OCI-M2 (cell line): Measurements from ENCODE around the gene KBTBD8.

Experiments
- DNase-seq: peaks from one replicate; lab custom pipeline; 2025; ENCODE audit not compliant: unreplicated experiment; lab: John Stamatoyannopoulos, UW

Gene KBTBD8

DNA sequence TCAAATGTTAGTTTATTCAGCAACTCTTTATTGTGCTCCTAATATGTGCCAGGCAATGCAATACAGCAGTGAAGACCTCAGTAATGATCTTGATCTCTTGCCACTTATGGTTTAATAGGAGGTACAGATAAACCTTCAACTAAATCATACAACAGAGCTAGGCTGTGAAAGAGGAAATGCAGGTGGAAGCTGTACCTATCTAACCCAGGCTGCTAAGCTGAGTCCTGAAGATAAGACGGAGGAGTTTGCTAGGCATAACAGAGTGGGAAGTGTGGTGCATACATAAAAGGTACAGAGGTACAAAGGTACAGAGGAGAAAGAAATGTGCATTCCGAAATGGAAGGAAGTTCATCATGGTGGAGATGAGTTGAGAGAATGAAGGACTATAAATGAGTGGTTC is 35.0 kb downstream of the KBTBD8 start:
- DNase-seq, result no peak

DNA sequence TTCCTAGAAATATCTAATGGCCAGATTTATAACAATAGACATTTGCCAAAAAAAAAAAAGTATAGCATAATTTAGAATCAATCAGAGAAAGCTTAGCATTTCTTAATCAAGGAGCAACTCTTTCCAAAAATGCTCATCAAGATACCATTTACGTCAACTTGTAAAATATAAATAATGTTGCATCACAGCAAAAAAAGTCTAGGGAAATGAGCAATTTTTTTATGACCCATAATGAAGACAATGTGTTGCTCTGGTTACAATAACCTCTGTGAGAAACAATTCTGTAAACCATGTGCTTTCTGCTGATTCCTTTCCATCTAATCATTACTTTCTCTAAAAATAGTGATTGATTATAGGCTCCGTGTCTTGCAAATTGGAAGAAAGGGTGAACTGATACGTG is 36.3 kb downstream of the KBTBD8 start:
- no peak for DNase-seq

DNA sequence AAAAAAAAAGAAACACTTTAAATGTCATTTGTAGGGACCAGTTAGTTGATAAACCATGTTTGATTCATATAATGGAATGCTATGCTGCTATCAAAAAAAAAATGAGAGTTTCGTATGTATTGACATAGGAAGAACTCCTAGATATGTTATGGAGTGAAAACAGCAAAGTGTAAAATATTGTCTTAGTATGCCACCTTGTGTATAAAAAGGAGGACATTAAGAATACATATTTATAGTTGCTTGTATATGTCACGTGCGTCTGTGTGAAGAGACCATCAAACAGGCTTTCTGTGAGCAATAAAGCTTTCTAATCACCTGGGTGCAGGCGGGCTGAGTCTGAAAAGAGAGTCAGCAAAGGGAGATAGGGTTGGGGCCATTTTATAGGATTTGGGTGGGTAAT is 39.5 kb downstream of the KBTBD8 start:
- no peak for DNase-seq

DNA sequence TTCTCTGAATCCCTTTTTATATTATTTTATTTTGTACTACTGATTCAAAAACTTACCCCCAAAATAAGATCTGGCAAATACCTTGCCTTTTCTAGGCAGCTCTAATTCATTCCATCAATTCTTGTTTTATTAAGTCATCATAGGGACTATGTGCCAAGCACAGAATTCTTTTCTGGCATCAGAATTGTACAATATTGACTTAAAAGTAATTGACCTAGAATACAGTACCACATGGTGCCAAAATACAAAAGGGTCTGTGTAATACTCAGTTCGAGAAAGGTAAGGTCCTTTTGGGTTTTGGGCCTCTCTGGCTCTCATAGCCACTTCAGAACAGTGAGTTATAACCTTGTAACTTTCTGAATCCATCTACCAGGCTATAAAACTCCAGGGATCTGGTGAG is 46.2 kb downstream of the KBTBD8 start:
- no peak for DNase-seq

DNA sequence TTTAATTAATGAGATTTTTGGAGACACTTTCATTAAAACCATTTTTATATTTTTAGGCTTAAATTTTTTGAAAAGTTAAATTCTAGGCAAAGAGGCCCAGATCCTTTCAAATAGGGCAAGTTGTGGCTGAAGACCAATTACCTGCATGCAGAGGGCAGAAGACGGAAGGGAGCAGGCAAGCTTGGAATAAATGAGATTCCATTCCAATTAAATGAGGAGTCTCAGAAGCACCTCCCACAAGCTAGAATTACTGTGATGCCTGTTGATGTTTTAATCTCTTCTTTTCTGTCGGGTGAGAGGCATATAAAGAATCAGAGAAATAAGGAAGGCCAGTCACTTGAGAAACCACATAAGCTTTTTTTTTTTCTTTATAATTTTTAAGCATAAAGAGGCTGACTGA is 46.8 kb downstream of the KBTBD8 start:
- no peak for DNase-seq

DNA sequence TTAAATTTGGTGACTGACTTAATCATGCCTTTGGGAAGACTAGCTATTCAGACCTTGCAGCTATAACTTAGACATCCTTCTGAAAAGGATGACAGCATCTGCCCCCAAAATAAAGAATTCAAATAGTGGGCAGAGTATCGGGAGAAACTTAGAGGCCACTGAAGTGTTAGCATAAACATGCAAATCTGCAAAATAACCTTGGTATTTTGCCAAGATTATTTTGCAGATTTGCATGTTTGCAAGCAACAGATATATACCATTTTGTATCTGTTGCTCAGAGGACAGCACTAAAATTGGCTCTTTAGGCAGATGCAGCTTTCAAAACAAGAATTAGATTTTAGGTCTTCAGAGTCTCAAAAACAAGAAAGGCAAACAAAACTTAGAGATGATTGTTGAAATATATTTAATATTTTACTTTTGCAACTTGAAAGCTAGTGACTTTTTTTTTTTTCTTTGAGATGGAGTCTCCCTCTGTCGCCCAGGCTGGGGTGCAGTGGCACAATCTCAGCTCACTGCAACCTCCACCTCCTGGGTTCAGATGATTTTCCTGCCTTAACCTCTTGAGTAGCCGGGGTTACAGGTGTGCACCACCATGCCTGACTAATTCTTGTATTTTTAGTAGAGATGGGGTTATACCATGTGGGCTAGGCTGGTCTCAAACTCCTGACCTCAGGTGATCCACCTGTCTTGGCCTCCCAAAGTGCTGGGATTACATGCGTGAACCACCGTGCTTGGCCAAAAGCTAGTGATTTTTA is 47.8 kb downstream of the KBTBD8 start:
- no peak for DNase-seq

DNA sequence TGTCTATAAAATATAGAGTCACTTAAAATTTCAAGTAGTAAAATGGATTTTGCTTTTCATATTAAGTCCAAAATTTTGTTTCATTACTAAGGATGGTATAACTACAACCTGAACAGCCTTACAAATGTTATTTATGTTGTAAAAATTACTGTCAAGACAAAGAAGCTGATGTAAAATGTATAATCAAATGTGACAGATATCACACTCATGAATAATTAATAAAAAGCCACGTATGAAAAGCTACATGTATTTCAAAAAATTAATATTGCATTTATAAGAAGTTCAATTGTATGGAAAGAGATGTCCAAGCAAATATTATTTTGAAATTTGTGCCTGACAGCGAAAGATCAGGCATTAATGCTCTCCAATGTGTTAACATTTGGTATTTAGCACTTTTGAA is 48.9 kb downstream of the KBTBD8 start:
- no peak for DNase-seq

DNA sequence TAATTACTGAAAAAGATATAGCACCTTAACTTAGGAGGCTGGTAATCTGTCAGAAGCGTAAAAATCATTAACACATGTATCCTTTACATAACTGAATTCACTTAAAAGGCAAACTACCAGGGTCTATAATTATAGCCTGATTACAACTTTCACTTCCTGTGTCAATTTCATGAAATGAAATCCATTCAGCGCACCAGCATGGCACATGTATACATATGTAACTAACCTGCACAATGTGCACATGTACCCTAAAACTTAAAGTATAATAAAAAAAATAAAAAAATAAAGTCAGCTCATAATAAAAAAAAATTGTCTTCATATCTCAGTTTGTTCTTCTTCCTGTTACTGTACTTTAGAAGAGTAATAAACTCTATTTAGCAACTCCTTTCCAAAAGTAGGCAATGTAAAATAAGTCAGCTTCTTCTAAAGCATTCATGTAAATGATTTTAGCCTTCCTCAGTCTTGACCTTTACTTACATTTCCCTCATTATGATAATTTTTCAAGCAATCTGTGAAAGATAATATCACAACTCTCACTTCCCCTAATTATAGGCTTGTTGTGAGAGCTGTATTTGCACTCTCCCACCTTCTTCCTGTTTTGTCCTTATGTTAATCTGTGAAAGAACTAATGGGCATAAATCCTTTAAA is 50.1 kb downstream of the KBTBD8 start:
- no peak for DNase-seq

DNA sequence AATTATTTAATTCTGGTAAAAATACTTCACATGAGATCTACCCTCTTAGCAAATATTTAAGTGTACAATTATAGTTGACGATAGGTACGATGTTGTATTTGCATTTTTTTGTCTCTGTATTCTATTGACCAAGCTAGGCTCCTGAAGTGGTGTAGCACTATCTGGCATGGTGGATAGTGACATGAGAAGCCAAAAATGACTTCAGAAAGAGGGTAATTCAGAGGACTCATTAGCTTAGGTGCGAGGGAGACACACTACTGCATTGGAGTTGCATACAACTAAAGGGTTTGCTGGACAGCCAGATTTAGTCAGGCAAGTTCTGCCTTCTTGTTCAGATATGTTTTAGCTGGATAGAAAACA is 50.6 kb downstream of the KBTBD8 start:
- DNase-seq, result no peak

DNA sequence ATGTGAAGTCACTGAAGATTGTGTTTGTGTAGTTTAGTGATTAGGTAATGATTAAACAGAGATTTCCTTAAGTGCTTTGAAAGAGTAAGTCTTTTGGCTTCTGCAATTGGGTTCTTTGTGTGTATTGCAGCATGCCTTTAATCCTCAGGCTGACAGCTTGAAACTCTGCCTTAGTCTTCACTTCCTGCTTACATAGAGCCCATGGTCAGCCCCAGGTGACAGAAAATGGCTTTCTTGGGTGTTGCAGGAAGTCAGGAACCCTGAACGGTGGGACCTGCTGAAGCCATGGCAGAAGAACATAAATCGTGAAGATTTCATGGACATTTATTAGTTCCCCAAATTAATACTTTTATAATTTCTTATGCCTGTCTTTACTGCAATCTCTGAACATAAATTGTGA is 61.3 kb downstream of the KBTBD8 start:
- DNase-seq, result no peak
